T follicular helper cell (primary cell): ENCODE measurements around the gene RING1.
A peak's percentile ranks its signal among the peaks of the same experiment; 100 is the strongest.

Source experiments
- DNase-seq: peaks from one replicate; pipeline ENCODE4 v3.0.0-alpha.2; 2020; ENCODE audit warnings: low read depth

RING1 gene

GRCh38 chr6:33247977-33248642 is 39.8 kb downstream of the RING1 start:
- DNase-seq: peak; percentile 83

DNA sequence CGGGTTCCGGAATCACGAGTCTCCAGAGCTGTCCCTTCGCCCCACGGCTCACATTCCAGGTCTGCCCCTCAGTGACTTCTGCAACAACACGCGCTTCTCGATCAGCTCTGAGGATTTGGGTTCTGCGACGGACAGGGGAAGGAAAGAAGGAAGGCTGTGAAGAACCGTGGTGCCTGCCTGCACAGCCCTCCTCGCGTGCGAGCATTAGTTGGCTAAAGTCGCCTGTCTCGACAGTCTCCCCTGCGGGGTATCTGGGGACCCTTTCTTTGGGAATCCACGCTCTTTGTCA is 40.3 kb downstream of the RING1 start:
- DNase-seq: no peak

DNA sequence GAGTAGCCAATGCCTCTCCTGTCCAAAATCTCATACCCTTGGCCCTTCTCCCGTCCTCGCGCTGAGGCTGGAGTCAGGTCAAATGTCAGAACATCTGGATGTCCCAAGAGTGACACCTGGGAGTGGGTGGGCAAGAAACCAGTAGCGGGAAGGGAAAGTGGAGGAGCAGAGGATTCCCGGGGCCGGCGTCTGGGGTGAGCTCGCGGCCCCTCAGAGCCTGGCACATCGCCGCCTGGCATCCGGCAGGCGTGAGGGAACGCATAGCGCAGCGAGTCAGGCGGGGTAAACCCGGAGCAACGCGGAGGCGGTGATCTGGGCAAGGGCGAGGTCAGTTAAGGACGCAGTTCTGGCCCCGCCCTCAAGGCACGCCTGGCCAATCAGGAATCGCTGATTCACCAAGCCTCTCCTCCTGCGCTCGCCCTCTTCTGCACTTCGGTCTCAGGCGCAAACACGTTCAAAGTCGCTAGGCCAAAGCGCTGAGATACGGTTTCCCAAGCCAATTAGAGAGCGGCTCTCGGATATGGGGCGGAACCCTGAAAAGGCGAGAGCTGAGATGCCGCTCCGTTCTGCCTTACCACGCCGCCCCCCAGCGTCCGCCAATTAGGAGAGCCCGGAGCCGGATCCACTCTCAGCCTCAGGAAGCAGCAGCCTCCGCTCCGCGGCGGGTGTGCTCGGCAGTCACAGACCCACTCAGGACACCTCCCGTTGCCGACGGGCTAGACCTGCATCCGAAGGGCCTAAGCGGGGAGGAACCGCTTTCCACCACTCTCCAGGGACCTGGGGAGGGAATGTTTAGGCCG is 40.8 kb downstream of the RING1 start:
- peak; percentile 92 for DNase-seq

- DNase-seq: no peak
Observed at GRCh38 chr6:33249732-33250630, 41.7 kb downstream of the RING1 start.

- no peak for DNase-seq
Observed at GRCh38 chr6:33250731-33251130, 42.4 kb downstream of the RING1 start.

DNA sequence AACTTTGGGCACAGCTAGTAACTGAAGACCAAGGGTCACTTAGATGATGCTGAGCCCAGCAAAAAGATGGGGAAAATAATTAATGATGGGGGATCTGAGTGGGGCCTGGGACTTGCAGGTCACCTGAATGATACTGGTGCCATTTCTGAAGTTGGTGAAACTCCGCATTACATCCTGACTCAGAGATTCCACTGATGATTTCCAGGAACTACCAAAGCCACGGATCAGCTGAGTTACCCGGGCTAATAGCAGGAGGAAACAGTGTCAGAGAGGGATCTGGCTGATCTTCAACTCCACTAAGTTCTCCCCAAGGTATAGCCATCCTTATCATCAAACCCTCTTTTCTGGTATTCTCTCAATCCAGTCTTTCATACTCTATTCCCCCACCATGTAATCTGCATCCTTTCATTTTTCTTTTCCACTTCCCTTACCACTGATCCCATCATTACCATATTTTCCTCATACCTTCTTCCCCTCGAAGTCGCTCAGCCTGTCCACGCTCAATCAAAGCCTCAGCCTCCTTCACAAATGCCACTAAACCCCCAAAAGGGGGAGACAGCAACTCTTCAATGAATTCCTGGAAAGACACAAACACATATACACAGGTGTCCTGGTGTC is 43.2 kb downstream of the RING1 start:
- DNase-seq: no peak

DNA sequence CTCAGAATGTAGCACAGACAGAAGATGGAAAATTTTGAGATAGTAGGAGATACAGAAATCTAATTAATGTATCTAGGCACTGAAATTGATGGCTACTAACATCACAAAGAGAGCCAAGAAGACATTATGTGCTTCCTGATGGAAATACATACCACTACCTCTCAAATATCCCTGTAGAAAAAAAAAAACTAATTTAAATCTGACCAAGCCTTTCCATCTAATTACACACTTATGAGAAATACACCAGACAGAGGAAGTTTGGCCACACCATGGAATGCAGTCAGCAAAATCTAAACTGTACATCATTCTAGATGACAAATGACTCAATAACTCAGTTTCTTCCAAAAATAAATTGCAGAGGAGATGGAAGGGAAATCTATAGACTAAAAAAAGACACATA is 44.5 kb downstream of the RING1 start:
- no peak for DNase-seq

GRCh38 chr6:33254591-33254990 is 46.3 kb downstream of the RING1 start:
- no peak for DNase-seq

DNA sequence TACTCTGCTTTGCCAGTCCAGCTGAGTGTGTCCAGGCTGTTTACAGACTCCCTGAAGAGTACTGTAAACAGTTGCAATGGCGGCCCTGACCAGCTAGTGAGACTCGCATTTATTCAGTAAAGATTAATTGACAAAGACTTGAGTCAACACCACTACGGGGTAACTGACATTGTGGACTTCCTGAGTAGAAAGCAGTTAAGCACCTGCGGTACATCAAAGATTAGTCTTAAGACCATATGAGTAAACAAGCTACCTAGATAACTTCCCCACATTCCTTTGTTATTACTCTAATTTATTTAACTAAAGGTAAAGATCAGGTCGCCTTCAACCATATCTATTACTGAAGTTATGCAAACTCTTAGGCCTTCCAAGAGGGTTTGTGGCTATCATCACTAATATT is 50.7 kb downstream of the RING1 start:
- DNase-seq: no peak
